Upper lobe of left lung (tissue), 6 donors: ENCODE results near the gene RMDN2. TPM values are rescaled to one million over a fixed set of nuclear protein-coding genes. Genes with fewer than 3 reads are reported as not detected.
"Not testable (repeated sequence)": the region's sequence is repeated elsewhere in the genome, so short reads cannot be mapped to it uniquely, and the experiment has no call there.

ENCODE experiments used
- ATAC-seq, 2 donors: fragments of 200-7000 bp; cut with Tn5 transposase; one replicate each; pipeline ENCODE4 v1.9.1; 2022; ENCODE audit warnings: mild to moderate bottlenecking in 2 of 2, moderate library complexity in 2 of 2; ENCODE audit not compliant: low FRiP score in 2 of 2
- DNase-seq, 2 donors: peaks; one replicate each; pipeline ENCODE4 v3.0.0-alpha.2; 2019 to 2020
- H3K27ac ChIP-seq, 4 donors: fragments of 200-600 bp; sonication (generic); one replicate each; pipeline ENCODE4 v1.5.1; 2016 to 2019
- H3K27me3 ChIP-seq, 4 donors: fragments of 200-600 bp; sonication (generic); one replicate each; pipeline ENCODE4 v1.5.1; 2017 to 2019
- H3K36me3 ChIP-seq, 4 donors: fragments of 200-600 bp; sonication (generic); one replicate each; pipeline ENCODE4 v1.5.1; 2016 to 2019
- H3K4me1 ChIP-seq, 4 donors: fragments of 200-600 bp; sonication (generic); one replicate each; pipeline ENCODE4 v1.5.1; 2018 to 2019
- H3K4me3 ChIP-seq, 4 donors: fragments of 200-600 bp; sonication (generic); one replicate each; pipeline ENCODE4 v1.5.1; 2017 to 2019; ENCODE audit warnings: mild to moderate bottlenecking in 2 of 4, moderate library complexity in 1 of 4
- H3K9me3 ChIP-seq, 4 donors: fragments of 200-600 bp; sonication (generic); one replicate each; pipeline ENCODE4 v1.5.1; 2018 to 2019
- EP300 ChIP-seq, 4 donors: sonication (generic); formaldehyde crosslinking; IDR thresholded peaks; one replicate each; pipeline ENCODE4 v1.5.1; 2017; ENCODE audit warnings: antibody characterized with exemption in 4 of 4, control low read depth in 2 of 4
- POLR2A ChIP-seq, 4 donors: fragments of 450-650 bp; IDR thresholded peaks; one replicate each; pipeline ENCODE4 v1.5.1; 2016 to 2017; ENCODE audit warnings: antibody characterized with exemption in 4 of 4, mild to moderate bottlenecking in 2 of 4
- POLR2AphosphoS5 ChIP-seq, 2 donors: sonication (generic); formaldehyde crosslinking; IDR thresholded peaks; one replicate each; pipeline ENCODE4 v1.5.1; 2017; ENCODE audit warnings: antibody characterized with exemption in 2 of 2
- WGBS, 2 donors: methylation state at CpG; one replicate each; pipeline ENCODE4 v1.1.5; 2017 to 2018; 5-methylcytosine and 5-hydroxymethylcytosine counted together
- total RNA-seq, 6 donors: library from RNA; depleted of rRNA in 4 of 6; stranded (reverse); fragments of >200 nt in 4 of 6; gene quantifications; one replicate each; pipeline versions ENCODE4 v1.1.0 to v1.2.1, GENCODE V29; 2016 to 2021
- TF ChIP-seq, protein P1 (sequence below), 6 experiments: fragments of 450-650 bp in 4 of 6; fragments of 200-600 bp in 2 of 6; sonication (generic) in 2 of 6; IDR thresholded peaks; one replicate each; pipeline ENCODE4 v1.5.1; 2016 to 2019; ENCODE audit warnings: antibody characterized with exemption in 6 of 6
- donor health status: DM: no; HTN: no; CAD: no; lungs with moderate emphysema.
- donor health status: DM: no; HTN: yes; CAD: no; lungs with severe emphysema.

Gene RMDN2
- total RNA-seq, 6 donors from 2014 or later: 9.3 to 31.9 (median 17.0) TPM

DNA sequence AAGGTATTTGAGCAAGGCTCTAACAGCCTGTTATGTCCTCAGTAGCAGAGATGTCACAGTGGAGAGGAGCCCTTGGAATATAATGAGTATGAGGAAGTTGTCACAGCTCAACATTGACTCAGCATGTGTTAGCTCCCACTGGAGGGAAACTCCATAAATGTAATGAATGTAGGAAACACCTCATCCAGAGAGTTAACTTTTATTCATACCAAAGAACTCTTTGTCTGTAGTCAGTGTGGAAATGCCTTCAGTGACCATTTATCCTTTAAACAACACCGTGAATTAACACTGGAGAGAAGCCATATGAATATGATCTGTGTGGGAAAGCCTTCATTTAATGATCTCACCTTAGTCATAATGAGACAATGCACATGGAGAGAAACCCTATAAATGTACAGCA lies 91.1 kb downstream of the RMDN2 start:
- Histone ChIP-seq H3K27ac (no peak overlapping the region), H3K27me3 (no peaks in the 10 kb centered on the region), H3K4me1 (no peaks in the 10 kb centered on the region), H3K36me3 (no peaks in the 10 kb centered on the region), H3K9me3 (no peaks in the 10 kb centered on the region), H3K4me3 (no peak overlapping the region)
- 79 to 88% methylated on average over 1 of the region's 1 CpG for WGBS, 2 donors
- DNase-seq: no peak
- TF ChIP-seq EP300 (IDR thresholded peaks at IDR 0.05) (no peak), POLR2A (IDR thresholded peaks at IDR 0.05) (no peak), POLR2AphosphoS5 (IDR thresholded peaks at IDR 0.05) (no peak)
- TF ChIP-seq, protein P1, sequence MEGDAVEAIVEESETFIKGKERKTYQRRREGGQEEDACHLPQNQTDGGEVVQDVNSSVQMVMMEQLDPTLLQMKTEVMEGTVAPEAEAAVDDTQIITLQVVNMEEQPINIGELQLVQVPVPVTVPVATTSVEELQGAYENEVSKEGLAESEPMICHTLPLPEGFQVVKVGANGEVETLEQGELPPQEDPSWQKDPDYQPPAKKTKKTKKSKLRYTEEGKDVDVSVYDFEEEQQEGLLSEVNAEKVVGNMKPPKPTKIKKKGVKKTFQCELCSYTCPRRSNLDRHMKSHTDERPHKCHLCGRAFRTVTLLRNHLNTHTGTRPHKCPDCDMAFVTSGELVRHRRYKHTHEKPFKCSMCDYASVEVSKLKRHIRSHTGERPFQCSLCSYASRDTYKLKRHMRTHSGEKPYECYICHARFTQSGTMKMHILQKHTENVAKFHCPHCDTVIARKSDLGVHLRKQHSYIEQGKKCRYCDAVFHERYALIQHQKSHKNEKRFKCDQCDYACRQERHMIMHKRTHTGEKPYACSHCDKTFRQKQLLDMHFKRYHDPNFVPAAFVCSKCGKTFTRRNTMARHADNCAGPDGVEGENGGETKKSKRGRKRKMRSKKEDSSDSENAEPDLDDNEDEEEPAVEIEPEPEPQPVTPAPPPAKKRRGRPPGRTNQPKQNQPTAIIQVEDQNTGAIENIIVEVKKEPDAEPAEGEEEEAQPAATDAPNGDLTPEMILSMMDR (IDR thresholded peaks at IDR 0.05): no peak
- no peak for ATAC-seq

DNA sequence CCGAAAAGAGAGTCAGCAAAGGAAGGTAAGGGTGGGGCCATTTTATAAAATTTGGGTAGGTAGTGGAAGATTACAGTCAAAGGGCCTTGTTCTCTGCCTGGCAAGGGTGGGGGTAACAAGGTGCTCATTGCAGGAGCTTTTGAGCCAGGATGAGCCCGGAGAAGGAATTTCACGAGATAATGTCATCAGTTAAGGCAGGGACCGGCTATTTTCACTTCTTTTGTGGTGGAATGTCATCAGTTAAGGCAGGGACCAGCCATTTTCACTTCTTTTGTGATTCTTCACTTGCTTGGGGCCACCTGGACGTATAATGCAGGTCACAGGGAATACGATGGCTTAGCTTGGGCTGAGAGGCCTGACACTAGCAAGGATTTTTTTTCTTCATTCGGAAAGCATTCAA lies 92.7 kb downstream of the RMDN2 start:
- no peak for DNase-seq
- Histone ChIP-seq H3K4me3 (no peak overlapping the region), H3K27ac (no peak overlapping the region), H3K36me3 (no peaks in the 10 kb centered on the region), H3K9me3 (no peaks in the 10 kb centered on the region), H3K4me1 (no peaks in the 10 kb centered on the region), H3K27me3 (no peaks in the 10 kb centered on the region)
- no peak for TF ChIP-seq EP300 (IDR thresholded peaks at IDR 0.05)
- no peak for TF ChIP-seq POLR2A (IDR thresholded peaks at IDR 0.05)
- TF ChIP-seq, protein P1 (IDR thresholded peaks at IDR 0.05): no peak
- TF ChIP-seq POLR2AphosphoS5 (IDR thresholded peaks at IDR 0.05): no peak
- ATAC-seq: no peak
- 86 to 88% methylated on average over 7 of the region's 7 CpGs for WGBS, 2 donors

DNA sequence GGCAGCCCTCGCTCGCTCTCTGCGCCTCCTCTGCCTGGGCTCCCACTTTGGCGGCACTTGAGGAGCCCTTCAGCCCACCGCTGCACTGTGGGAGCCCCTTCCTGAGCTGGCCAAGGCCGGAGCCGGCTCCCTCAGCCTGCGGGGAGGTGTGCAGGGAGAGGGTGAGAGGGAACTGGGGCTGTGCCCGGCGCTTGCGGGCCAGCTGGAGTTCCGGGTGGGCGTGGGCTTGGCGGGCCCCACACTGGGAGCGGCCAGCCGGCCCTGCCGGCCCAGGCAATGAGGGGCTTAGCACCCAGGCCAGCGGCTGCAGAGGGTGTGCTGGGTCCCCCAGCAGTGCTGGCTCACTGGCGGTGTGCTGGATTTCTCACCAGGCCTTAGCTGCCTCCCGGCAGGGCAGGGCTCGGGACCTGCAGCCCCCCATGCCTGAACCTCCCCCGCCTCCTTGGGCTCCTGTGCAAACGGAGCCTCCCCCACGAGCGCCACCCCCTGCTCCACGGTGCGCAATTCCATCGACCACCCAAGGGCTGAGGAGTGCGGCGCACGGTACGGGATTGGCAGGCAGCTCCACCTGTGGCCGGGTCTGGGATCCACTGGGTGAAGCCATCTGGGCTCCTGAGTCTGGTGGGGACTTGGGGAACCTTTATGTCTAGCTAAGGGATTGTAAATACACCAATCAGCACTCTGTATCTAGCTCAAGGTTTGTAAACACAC lies 95.4 kb downstream of the RMDN2 start:
- not testable (repeated sequence) for H3K4me3 ChIP-seq, H3K36me3 ChIP-seq, ATAC-seq, H3K27me3 ChIP-seq, H3K27ac ChIP-seq, H3K4me1 ChIP-seq, H3K9me3 ChIP-seq
- peak in 1 of 2 donors; percentile 73 for DNase-seq
- WGBS, 2 donors: 94 to 98% methylated on average over 13 to 31 of the region's 33 CpGs

DNA sequence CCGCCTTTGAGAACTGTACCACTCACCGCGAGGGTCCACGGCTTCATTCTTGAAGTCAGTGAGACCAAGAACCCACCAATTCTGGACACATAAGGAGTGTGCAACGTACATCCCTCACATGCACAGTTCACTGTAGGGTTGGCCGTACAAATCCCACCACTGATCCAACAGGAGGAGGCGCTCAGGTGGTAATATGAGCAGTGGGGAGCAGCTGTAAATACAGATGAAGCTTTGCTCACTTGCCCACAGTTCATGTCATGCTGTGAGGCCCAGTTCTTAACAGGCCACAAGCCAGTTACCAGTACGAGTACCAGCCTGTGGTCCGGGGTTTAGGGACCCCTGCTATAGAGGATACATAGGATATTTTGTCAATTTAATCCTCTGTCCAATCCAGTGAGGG lies 96.5 kb downstream of the RMDN2 start:
- Histone ChIP-seq H3K27me3 (no peaks in the 10 kb centered on the region), H3K4me3 (no peak overlapping the region), H3K4me1 (no peaks in the 10 kb centered on the region), H3K36me3 (no peaks in the 10 kb centered on the region), H3K27ac (no peak overlapping the region), H3K9me3 (no peaks in the 10 kb centered on the region)
- DNase-seq (no peak), ATAC-seq (no peak)
- 90 to 94% methylated on average over 9 of the region's 9 CpGs for WGBS, 2 donors
- TF ChIP-seq POLR2A (IDR thresholded peaks at IDR 0.05) (no peak), POLR2AphosphoS5 (IDR thresholded peaks at IDR 0.05) (no peak), EP300 (IDR thresholded peaks at IDR 0.05) (no peak)
- TF ChIP-seq, protein P1 (IDR thresholded peaks at IDR 0.05): no peak

DNA sequence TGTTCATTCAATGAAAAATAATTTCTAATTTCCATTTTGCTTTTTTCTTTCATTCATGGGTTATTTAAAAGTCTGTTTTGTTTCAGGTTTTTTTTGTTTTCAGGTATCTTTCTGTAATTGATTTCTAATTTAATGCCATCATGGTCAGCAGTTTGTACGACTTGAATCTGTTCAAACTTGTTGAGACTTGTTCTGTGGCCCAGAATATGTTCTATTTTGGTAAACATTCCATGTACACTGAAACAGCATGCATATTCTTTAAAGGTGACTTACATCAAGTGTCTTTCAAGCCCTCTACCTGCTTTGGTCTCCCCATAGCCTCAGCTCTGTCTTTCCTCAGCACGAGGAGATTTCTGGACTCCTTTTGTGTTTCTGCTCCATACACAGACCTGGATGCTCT lies 101.8 kb downstream of the RMDN2 start:
- no peak for ATAC-seq
- Histone ChIP-seq H3K36me3 (no peaks in the 10 kb centered on the region), H3K4me3 (no peak overlapping the region), H3K27ac (no peak overlapping the region), H3K9me3 (no peaks in the 10 kb centered on the region), H3K27me3 (no peaks in the 10 kb centered on the region), H3K4me1 (no peaks in the 10 kb centered on the region)
- no peak for TF ChIP-seq POLR2AphosphoS5 (IDR thresholded peaks at IDR 0.05)
- no peak for TF ChIP-seq EP300 (IDR thresholded peaks at IDR 0.05)
- TF ChIP-seq POLR2A (IDR thresholded peaks at IDR 0.05): no peak
- TF ChIP-seq, protein P1 (IDR thresholded peaks at IDR 0.05): no peak
- 71 to 72% methylated on average over 2 of the region's 2 CpGs for WGBS, 2 donors
- no peak for DNase-seq
